GM15510 (cell line): ENCODE measurements around the gene SERPINH1.

ENCODE experiments used
- POLR2A ChIP-seq: IDR thresholded peaks from 3 replicates; pipeline ENCODE4 v1.6.1; 2011; ENCODE audit warnings: borderline replicate concordance; ENCODE audit not compliant: insufficient read length; ENCODE audit errors: extremely low read depth

The SERPINH1 gene

GRCh38 chr11:75558939-75559843, 2.9 kb upstream of the SERPINH1 start:
- no peak for TF ChIP-seq POLR2A

GRCh38 chr11:75560644-75561043, 1.4 kb upstream of the SERPINH1 start:
- no peak for TF ChIP-seq POLR2A

GRCh38 chr11:75561426-75562047, 516 bp upstream of the SERPINH1 start:
- peak; percentile 35 for TF ChIP-seq POLR2A

- no peak for TF ChIP-seq POLR2A
Measured at GRCh38 chr11:75562836-75563484, 907 bp downstream of the SERPINH1 start.

GRCh38 chr11:75563501-75563977, 1.5 kb downstream of the SERPINH1 start:
- no peak for TF ChIP-seq POLR2A

- no peak for TF ChIP-seq POLR2A
Measured at GRCh38 chr11:75563978-75564552, 2.0 kb downstream of the SERPINH1 start.

- TF ChIP-seq POLR2A = no peak
Measured at GRCh38 chr11:75565221-75565814, 3.3 kb downstream of the SERPINH1 start.

GRCh38 chr11:75565916-75566762, 4.1 kb downstream of the SERPINH1 start:
- no peak for TF ChIP-seq POLR2A

- no peak for TF ChIP-seq POLR2A
Measured at GRCh38 chr11:75566763-75567279, 4.8 kb downstream of the SERPINH1 start.

GRCh38 chr11:75567971-75568370, 5.9 kb downstream of the SERPINH1 start:
- TF ChIP-seq POLR2A = no peak

GRCh38 chr11:75568616-75569219, 6.7 kb downstream of the SERPINH1 start:
- TF ChIP-seq POLR2A = no peak

GRCh38 chr11:75570559-75571139, 8.6 kb downstream of the SERPINH1 start:
- no peak for TF ChIP-seq POLR2A

- no peak for TF ChIP-seq POLR2A
Measured at GRCh38 chr11:75571625-75572024, 9.6 kb downstream of the SERPINH1 start.
